Muscle layer of colon (tissue), 2 donors: ENCODE measurements around the gene HRC.

Experiments used
- H3K27ac ChIP-seq: one replicate; pipeline ENCODE4 v1.7.0; 2013; ENCODE audit warnings: low read depth, mild to moderate bottlenecking, low read length, moderate library complexity
- H3K27me3 ChIP-seq, 2 donors: one replicate each; pipeline ENCODE4 v1.7.0; 2013; ENCODE audit warnings: low read length in 2 of 2, mild to moderate bottlenecking in 2 of 2; ENCODE audit not compliant: insufficient read depth in 2 of 2, control insufficient read depth in 1 of 2
- H3K36me3 ChIP-seq: one replicate; pipeline ENCODE4 v1.7.0; 2013; ENCODE audit warnings: mild to moderate bottlenecking, low read length; ENCODE audit not compliant: insufficient read depth
- H3K4me1 ChIP-seq: one replicate; pipeline ENCODE4 v1.7.0; 2013; ENCODE audit warnings: mild to moderate bottlenecking, low read length; ENCODE audit not compliant: insufficient read depth
- H3K4me3 ChIP-seq, 2 donors: one replicate each; pipeline ENCODE4 v1.7.0; 2013; ENCODE audit warnings: low read length in 2 of 2, low read depth in 1 of 2, mild to moderate bottlenecking in 1 of 2, moderate library complexity in 1 of 2
- H3K9ac ChIP-seq: one replicate; pipeline ENCODE4 v1.7.0; 2013; ENCODE audit warnings: low read length
- H3K9me3 ChIP-seq: one replicate; pipeline ENCODE4 v1.7.0; 2013; ENCODE audit warnings: mild to moderate bottlenecking, low read length
- donor health status: abdominal sarcoma.
- donor health status: Adenocarcinoma of cecum.

Gene HRC

DNA sequence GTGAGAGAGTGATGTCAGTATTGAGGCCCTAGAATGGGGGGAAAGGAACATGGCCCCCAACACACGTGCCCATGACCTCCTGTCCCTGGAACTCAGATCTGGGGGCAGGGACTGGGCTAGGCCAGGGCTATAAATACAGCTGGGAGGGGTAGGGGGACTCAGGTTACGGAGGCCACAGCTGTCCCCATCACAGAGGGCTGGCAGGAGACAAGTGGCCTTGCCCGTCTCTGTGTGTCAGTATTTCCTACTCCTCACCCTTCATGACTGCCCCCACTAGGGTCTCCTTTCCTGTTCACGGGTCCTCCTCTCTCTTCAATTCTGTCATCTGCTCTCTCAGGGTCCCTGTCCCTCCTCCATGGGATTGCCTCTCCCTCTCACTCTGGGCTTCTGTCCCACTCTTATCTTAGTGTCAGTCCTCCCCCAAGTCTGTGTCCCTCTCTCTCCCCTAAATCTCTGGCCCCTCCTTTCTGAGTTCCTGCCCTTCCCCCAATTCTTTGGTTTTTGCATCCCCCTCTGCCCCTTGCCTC, 687 bp upstream of the HRC start:
- Histone ChIP-seq H3K4me1 (peaks cover 12% of the 10 kb centered on the region), H3K4me3 (no peak overlapping the region), H3K9me3 (no peaks in the 10 kb centered on the region), H3K27me3 (no peaks in the 10 kb centered on the region), H3K27ac (no peak overlapping the region), H3K36me3 (no peaks in the 10 kb centered on the region), H3K9ac (no peak overlapping the region)

DNA sequence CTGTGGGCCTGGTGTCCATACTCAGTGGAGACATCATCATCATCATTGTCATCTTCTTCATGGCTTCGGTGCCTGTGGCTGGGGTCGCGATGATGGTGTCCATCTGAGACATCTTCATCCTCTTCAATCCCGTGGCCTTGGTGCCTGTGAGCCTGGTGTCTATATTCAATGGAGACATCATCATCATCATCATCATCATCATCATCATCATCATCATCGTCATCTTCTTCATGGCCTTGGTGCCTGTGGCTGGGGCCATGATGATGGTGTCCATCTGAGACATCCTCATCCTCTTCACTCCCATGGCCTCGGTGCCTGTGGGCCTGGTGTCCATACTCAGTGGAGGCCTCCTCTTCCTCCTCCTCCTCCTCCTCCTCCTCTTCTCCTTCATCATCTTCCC, 917 bp downstream of the HRC start:
- no peaks in the 10 kb centered on the region for H3K9me3 ChIP-seq
- no peaks in the 10 kb centered on the region for H3K27me3 ChIP-seq
- H3K4me3 ChIP-seq, result no peak overlapping the region
- H3K36me3 ChIP-seq, result no peaks in the 10 kb centered on the region
- peaks cover 12% of the 10 kb centered on the region for H3K4me1 ChIP-seq
- H3K27ac ChIP-seq, result no peak overlapping the region
- H3K9ac ChIP-seq, result no peak overlapping the region

DNA sequence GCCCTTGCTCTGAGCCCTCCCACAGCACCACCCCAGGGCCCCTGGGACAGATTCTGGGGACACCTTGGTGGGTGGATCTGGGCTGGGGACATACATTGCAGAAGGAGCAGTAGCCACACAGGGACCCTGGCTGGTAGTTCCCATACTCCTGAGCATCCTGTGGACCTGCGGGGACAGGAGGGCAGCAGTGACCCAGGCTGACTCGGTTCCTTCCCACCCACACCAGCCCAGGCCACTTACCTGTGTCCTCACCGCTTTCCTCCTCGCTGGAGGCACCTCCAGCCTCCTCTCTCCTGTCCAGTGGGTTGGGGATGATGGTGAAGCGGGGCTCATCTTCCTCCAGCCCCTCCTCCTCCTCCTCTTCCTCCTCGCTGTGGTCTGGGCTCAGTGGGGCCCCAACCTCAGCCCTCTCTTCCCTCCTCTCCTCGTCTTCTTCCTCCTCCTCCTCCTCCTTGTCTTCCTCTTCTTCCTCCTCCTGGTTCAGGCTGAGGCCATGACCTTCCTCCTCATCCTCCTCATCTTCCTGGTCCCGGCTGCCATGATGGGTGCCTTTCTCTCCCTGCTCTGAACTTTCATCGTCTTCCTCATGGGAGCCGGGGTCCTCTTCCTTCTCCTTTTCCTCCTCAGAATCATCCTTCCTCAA, 1.9 kb downstream of the HRC start:
- Histone ChIP-seq H3K27ac (no peak overlapping the region), H3K9ac (no peak overlapping the region), H3K4me3 (no peak overlapping the region), H3K36me3 (no peaks in the 10 kb centered on the region), H3K4me1 (peaks cover 15% of the 10 kb centered on the region), H3K9me3 (no peaks in the 10 kb centered on the region), H3K27me3 (peaks cover 3 to 5% of the 10 kb centered on the region in 2 donors)

DNA sequence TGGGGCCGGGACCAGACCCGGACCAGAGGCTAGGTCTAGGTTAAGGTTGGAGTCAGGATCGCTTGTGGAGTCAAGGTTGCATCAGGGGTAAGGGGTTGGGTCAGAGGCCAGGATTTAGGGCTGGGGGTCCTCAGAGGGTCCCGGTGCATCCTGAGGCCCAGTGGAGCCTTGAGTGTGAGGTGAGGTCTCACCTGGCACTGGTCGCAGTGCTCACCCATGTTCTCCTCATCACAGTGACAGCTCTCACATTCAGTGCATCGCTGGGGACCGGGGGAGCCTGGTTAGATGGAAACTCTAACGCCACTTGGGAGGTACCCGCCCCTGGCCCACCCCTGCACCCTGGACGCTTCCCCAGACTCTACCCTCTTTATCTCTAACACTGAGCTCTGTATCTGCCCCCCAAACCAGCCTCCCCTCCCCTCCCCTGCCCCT, 3.1 kb downstream of the HRC start:
- Histone ChIP-seq H3K4me3 (no peak overlapping the region), H3K9me3 (no peaks in the 10 kb centered on the region), H3K9ac (no peak overlapping the region), H3K36me3 (no peaks in the 10 kb centered on the region), H3K27ac (no peak overlapping the region), H3K27me3 (peaks cover 3 to 5% of the 10 kb centered on the region in 2 donors), H3K4me1 (peaks cover 15% of the 10 kb centered on the region)

DNA sequence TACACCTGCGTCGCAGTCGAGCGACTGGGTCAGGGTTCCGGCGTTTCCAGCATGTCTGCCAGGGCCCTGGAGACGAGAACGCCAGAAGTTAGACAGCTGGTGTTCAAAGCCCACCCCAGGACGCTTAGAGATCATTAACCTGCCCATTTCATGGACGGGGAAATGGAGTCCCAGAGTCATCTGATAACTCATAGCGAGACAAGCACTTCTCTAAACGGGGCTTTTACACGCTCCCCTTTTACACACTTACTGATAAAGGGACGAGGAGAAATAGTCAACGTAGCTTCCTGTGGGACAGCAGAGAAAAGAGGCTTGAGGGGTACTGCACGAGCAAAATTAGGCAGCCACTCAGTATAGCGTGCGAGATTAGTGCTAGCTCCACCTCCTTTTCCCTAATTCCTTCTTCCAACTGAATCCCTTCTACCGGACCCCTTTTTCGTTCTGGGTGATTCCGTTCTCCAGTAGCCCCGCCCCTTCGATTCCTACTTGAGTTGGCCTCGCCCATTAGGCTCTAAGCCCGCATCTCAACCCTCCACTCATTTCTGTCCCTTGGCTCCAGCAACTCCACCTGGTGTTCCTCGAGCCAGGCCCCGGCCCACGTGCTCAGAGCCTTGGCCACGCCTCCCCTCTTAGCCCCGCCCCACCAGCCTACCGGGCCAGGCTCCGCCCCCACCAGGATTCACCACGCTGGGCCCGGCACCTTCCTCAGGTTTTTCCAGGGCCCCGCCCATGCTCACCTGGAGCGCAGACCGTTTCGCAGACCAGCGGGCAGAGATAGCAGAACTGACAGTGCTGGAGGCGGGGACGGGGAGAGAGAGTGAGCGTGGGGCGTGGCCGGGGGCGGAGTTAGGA, 3.7 kb downstream of the HRC start:
- H3K9ac ChIP-seq, result no peak overlapping the region
- H3K4me3 ChIP-seq, result peak overlapping the region in 1 of 2 donors; percentile 72

DNA sequence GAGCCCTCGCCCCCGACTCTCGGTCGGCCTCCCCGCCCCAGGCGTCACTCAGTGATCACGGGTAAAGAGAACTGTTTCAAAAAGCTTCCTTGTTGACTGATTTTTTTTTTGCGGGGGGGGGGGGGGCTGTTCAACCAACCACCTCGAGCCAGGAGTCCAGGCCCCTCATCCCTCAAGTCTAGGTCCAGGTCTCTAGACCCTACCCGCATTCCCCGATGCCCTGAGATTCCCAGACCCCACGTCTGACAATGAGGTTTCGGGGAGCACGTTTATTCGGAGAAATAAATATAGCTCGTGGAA, 4.3 kb downstream of the HRC start:
- peaks cover 19% of the 10 kb centered on the region for H3K4me1 ChIP-seq
- H3K36me3 ChIP-seq, result no peaks in the 10 kb centered on the region
- H3K9me3 ChIP-seq, result no peaks in the 10 kb centered on the region
- H3K9ac ChIP-seq, result no peak overlapping the region
- H3K27ac ChIP-seq, result no peak overlapping the region
- peaks cover 3 to 5% of the 10 kb centered on the region in 2 donors for H3K27me3 ChIP-seq
- H3K4me3 ChIP-seq, result peak overlapping the region; percentile 72 to 80

More for the DNA sequence above, 3.7 kb downstream of the HRC start:
- Histone ChIP-seq H3K27me3 (peaks cover 3 to 5% of the 10 kb centered on the region in 2 donors), H3K27ac (no peak overlapping the region), H3K9me3 (no peaks in the 10 kb centered on the region), H3K4me1 (peaks cover 15% of the 10 kb centered on the region), H3K36me3 (no peaks in the 10 kb centered on the region)

DNA sequence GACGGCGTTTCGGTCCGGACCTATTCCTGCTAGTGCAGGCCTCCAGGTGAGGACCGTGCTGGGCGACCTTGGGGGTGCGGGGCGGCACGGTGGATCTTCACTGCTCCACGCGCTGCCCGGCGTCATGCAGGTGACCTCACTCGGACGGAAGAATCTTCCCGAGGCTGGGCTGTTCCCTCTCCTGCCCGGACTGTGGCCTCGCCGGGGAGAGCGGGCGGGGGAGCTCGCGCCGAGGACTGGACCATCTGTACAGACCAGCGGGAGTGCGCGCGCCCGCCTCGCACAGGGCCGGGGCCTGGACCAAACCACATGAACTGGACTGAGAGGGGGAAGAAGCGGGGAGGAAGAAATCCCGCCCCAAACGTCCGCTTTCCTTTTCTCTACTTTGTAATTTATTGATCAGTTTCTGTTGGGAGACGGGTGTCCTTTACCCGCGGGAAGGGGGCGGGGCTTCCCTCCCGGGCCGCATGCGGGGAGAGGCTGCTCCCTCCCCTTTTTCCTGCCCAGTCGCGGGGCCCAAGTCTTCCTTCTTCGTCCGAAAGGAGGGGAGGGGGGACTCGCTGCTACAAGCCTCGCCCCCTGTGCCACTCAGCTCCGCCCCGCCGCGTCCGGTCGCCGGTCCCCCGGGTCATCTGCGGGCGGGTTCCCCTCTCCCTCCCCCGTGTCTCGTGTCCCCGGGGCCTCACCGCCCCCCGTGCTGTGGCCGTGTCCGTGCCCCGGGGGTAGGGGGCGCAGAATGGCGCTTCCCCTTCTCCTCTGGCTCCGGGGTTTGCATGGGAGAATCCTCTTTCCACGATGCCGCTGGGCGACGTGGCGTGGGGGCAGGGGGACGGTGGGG, 4.9 kb downstream of the HRC start:
- Histone ChIP-seq H3K9ac (peak overlapping the region; percentile 27), H3K27ac (peak overlapping the region; percentile 75), H3K4me3 (peak overlapping the region; percentile 72 to 80), H3K9me3 (no peaks in the 10 kb centered on the region), H3K36me3 (no peaks in the 10 kb centered on the region), H3K27me3 (peaks cover 3 to 5% of the 10 kb centered on the region in 2 donors), H3K4me1 (peaks cover 25% of the 10 kb centered on the region)

DNA sequence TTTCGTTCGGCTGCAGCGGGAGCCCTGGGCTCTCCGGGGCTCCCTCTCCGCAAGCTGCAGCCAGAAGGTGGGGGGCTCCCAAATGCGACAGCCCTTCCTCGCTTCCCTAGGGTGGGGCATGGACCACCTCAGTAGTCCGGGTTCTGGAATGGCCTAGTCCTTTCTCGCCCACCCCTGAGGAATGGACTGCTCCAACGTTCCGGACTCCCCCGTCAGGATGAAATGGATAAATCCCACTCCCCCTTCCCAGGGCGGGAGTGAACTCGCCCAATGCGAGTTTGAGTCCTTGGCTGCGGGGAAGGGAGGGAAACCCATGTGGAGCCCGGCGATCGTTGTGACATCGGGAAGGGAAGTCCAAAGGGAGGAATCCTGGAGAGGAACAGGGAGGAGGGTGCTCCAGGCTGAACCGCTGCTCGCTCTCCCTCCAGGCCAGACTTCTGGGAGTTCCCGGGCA, 5.5 kb downstream of the HRC start:
- H3K27ac ChIP-seq, result peak overlapping the region; percentile 75
- H3K27me3 ChIP-seq, result peaks cover 3 to 5% of the 10 kb centered on the region in 2 donors
- H3K36me3 ChIP-seq, result no peaks in the 10 kb centered on the region
- H3K9me3 ChIP-seq, result no peaks in the 10 kb centered on the region
- H3K4me3 ChIP-seq, result peak overlapping the region; percentile 72 to 80
- H3K9ac ChIP-seq, result no peak overlapping the region
- H3K4me1 ChIP-seq, result peaks cover 25% of the 10 kb centered on the region

DNA sequence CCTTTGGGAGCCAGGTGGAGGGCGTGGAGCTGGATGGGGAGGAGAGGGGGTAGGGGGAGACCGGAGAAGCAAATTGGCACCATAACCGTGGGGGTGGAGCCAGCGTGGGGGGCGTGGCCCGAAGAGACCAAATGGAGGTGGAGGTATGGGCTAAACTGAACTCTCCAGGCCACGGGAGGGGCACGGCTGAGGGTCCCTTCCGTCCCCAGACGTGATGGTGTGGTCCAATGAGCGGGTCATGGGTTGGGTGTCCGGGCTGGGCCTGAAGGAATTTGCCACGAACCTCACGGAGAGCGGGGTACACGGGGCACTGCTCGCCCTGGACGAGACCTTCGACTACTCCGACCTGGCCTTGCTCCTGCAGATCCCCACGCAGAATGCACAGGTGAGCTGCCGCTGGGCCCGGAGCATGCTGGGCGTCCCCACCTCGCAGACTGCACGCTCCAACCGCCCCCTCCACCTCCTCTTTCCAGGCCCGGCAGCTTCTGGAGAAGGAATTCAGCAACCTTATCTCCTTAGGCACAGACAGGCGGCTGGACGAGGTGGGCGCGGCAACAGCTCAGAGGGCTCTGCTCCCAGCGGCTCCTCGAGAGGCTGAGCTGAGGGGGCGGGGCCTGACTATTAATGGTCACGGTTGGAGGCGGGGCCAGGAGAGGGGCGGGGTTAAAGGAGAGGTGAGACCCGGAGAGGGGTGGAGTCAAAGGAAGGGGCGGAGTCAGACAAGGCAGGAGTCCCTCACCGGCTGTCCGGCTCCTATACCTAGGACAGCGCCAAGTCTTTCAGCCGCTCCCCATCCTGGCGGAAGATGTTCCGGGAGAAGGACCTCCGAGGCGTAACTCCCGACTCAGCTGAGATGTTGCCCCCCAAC, 6.2 kb downstream of the HRC start:
- no peaks in the 10 kb centered on the region for H3K36me3 ChIP-seq
- H3K4me1 ChIP-seq, result peaks cover 25% of the 10 kb centered on the region
- peak overlapping the region; percentile 75 for H3K27ac ChIP-seq
- H3K4me3 ChIP-seq, result peak overlapping the region; percentile 72 to 80
- peaks cover 3 to 5% of the 10 kb centered on the region in 2 donors for H3K27me3 ChIP-seq
- H3K9ac ChIP-seq, result no peak overlapping the region
- no peaks in the 10 kb centered on the region for H3K9me3 ChIP-seq

DNA sequence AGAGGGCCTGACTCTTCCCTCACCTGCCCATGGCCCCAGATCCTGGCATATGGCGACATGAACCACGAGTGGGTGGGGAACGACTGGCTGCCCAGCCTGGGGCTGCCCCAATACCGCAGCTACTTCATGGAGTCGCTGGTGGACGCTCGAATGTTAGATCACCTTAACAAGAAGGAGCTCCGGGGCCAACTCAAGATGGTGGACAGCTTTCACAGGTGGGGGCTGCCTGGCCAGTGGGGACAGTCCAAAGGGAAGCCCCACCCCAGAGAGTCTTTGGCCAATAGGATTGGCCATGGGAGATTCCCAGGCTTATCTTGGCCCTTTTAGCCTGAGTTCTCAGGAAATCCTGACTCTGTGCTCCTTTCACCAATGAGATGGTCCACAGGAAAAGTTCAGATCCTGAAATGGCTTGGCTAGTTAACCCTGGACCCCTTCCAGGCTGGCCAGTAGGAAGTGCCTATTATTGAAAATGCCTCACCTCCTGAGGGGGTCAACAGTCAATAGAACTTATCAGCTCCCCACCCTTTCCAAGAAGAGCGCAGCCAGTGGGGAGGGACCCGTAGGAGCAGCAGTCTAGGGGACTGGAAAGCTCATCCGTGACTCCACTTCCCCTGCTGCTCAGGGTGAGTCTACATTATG, 7.0 kb downstream of the HRC start:
- H3K4me1 ChIP-seq, result peaks cover 25% of the 10 kb centered on the region
- peaks cover 3 to 5% of the 10 kb centered on the region in 2 donors for H3K27me3 ChIP-seq
- H3K9ac ChIP-seq, result no peak overlapping the region
- no peaks in the 10 kb centered on the region for H3K36me3 ChIP-seq
- no peaks in the 10 kb centered on the region for H3K9me3 ChIP-seq
- peak overlapping the region in 1 of 2 donors; percentile 72 for H3K4me3 ChIP-seq
- H3K27ac ChIP-seq, result no peak overlapping the region
